NCI-H526 (cell line): ENCODE results near the gene PFDN2.
A peak's percentile ranks its signal among the peaks of the same experiment; 100 is the strongest.
"Not testable (repeated sequence)": the region's sequence is repeated elsewhere in the genome, so short reads cannot be mapped to it uniquely, and the experiment has no call there.

ENCODE experiments used
- DNase-seq, 2 experiments: peaks; one replicate each; lab custom pipeline; 2025; lab: John Stamatoyannopoulos, UW

PFDN2 gene

GRCh38 chr1:161080441-161081405, 37.1 kb downstream of the PFDN2 start:
- peak in 1 of 2 experiments; percentile 40 for DNase-seq

GRCh38 chr1:161079436-161080110, 38.3 kb downstream of the PFDN2 start:
- no peak for DNase-seq

GRCh38 chr1:161077426-161077825, 40.4 kb downstream of the PFDN2 start:
- DNase-seq: no peak

GRCh38 chr1:161076410-161076809, 41.4 kb downstream of the PFDN2 start:
- no peak for DNase-seq

- DNase-seq: peak in 1 of 2 experiments; percentile 36
These were observed 43.0 kb downstream of the PFDN2 start for GRCh38 chr1:161074676-161075368.

- DNase-seq: no peak
These were observed 44.2 kb downstream of the PFDN2 start for GRCh38 chr1:161073474-161074121.

GRCh38 chr1:161072751-161073449, 44.9 kb downstream of the PFDN2 start:
- no peak for DNase-seq

GRCh38 chr1:161071886-161072371, 45.9 kb downstream of the PFDN2 start:
- DNase-seq: peak in 1 of 2 experiments; percentile 80

- no peak for DNase-seq
These were observed 47.1 kb downstream of the PFDN2 start for GRCh38 chr1:161070761-161071160.

GRCh38 chr1:161069731-161070270, 48.0 kb downstream of the PFDN2 start, which contains the start of gene ARHGAP30:
TSS of gene ARHGAP30 (minus strand) at chr1:161069891. CDS start at chr1:161069624, 267 bp downstream.
- no peak for DNase-seq

- no peak for DNase-seq
These were observed 48.6 kb downstream of the PFDN2 start for GRCh38 chr1:161069241-161069640.

GRCh38 chr1:161068306-161069234, 49.3 kb downstream of the PFDN2 start:
- DNase-seq: no peak

GRCh38 chr1:161066694-161067093, 51.1 kb downstream of the PFDN2 start:
- no peak for DNase-seq

GRCh38 chr1:161065681-161066080, 52.2 kb downstream of the PFDN2 start:
- not testable (repeated sequence) for DNase-seq

- DNase-seq: not testable (repeated sequence)
These were observed 53.9 kb downstream of the PFDN2 start for GRCh38 chr1:161063936-161064335.

GRCh38 chr1:161061419-161061818, 56.4 kb downstream of the PFDN2 start:
- DNase-seq: no peak

GRCh38 chr1:161059293-161059692, 58.5 kb downstream of the PFDN2 start:
- no peak for DNase-seq

GRCh38 chr1:161054805-161055204, 63.0 kb downstream of the PFDN2 start:
- no peak for DNase-seq

GRCh38 chr1:161054232-161054631, 63.6 kb downstream of the PFDN2 start:
- no peak for DNase-seq

- DNase-seq: no peak
These were observed 64.9 kb downstream of the PFDN2 start for GRCh38 chr1:161052899-161053298.
